K562 (cell line): ENCODE results near the gene GADD45GIP1. TPM values are rescaled to one million over a fixed set of nuclear protein-coding genes. Genes with fewer than 3 reads are reported as not detected.
A peak's percentile ranks its signal among the peaks of the same experiment; 100 is the strongest.

Experiments
- ARID1B ChIP-seq: fragments of 450-650 bp; IDR thresholded peaks from 2 replicates; pipeline ENCODE4 v1.6.1; 2016; ENCODE audit warnings: antibody characterized with exemption, mild to moderate bottlenecking, inconsistent platforms
- BCOR ChIP-seq: fragments of 450-650 bp; IDR thresholded peaks from 2 replicates; pipeline ENCODE4 v1.6.1; 2016
- E2F5 ChIP-seq: sonication (generic); formaldehyde crosslinking; IDR thresholded peaks from 2 replicates; pipeline ENCODE4 v1.8.0; 2022; ENCODE audit warnings: mild to moderate bottlenecking, missing genetic modification reagents
- FOXM1 ChIP-seq, 2 experiments: fragments of 450-650 bp in 1 of 2; sonication (generic) in 1 of 2; formaldehyde crosslinking in 1 of 2; IDR thresholded peaks; 2 replicates each; pipeline versions ENCODE4 v1.6.1 to v1.9.0; 2017 to 2022; ENCODE audit warnings: low read depth in 2 of 2, mild to moderate bottlenecking in 2 of 2, missing genetic modification reagents in 1 of 2, moderate library complexity in 1 of 2
- GABPB1 ChIP-seq: sonication (generic); formaldehyde crosslinking; IDR thresholded peaks from 2 replicates; pipeline ENCODE4 v1.8.0; 2022; ENCODE audit warnings: mild to moderate bottlenecking, missing genetic modification reagents
- HNRNPLL ChIP-seq: fragments of 200-400 bp; formaldehyde crosslinking; IDR thresholded peaks from 2 replicates; pipeline ENCODE4 v1.6.1; 2017; ENCODE audit warnings: low read length, low read depth, mild to moderate bottlenecking; ENCODE audit not compliant: poor library complexity, severe bottlenecking
- JUN ChIP-seq, 2 experiments: sonication (generic) in 1 of 2; formaldehyde crosslinking in 1 of 2; IDR thresholded peaks; 2 replicates each; pipeline versions ENCODE4 v1.6.1 to v1.8.0; 2012 to 2022; ENCODE audit warnings: borderline replicate concordance in 2 of 2, mild to moderate bottlenecking in 2 of 2, improper control_type of control experiment in 1 of 2, low read depth in 1 of 2, low read length in 1 of 2, missing genetic modification reagents in 1 of 2
- KDM5B ChIP-seq: fragments of 200-600 bp; sonication (generic); IDR thresholded peaks from 2 replicates; pipeline ENCODE4 v1.6.1; 2012; ENCODE audit warnings: low read depth, mild to moderate bottlenecking, moderate library complexity, low read length, control low read depth, inconsistent platforms; ENCODE audit not compliant: insufficient replicate concordance
- PHB ChIP-seq: fragments of 250-450 bp; sonication (Bioruptor Pico); IDR thresholded peaks from 2 replicates; pipeline ENCODE4 v1.5.0; 2021
- POLR2AphosphoS5 ChIP-seq: IDR thresholded peaks from 2 replicates; pipeline ENCODE4 v1.6.1; 2011; ENCODE audit warnings: mild to moderate bottlenecking, low read depth, low read length, moderate library complexity; ENCODE audit not compliant: control insufficient read depth, insufficient read depth
- POLR2H ChIP-seq: IDR thresholded peaks from 2 replicates; pipeline ENCODE4 v1.6.1; 2016; ENCODE audit warnings: missing genetic modification characterization, low read depth, mild to moderate bottlenecking, control low read depth, missing compliant biosample characterization, moderate library complexity
- RBM39 ChIP-seq: fragments of 200-400 bp; formaldehyde crosslinking; optimal IDR thresholded peaks from 2 replicates; pipeline ENCODE3; 2018; ENCODE audit warnings: low read depth, low read length
- SMARCB1 ChIP-seq: IDR thresholded peaks from 2 replicates; pipeline ENCODE4 v1.6.1; 2011; ENCODE audit warnings: improper control_type of control experiment, low read depth; ENCODE audit not compliant: insufficient read length
- SREBF1 ChIP-seq: fragments of 150-350 bp; IDR thresholded peaks from 2 replicates; pipeline ENCODE4 v1.6.1; 2014; ENCODE audit warnings: antibody characterized with exemption, low read depth, low read length, borderline replicate concordance
- TARDBP ChIP-seq: fragments of 450-650 bp; IDR thresholded peaks from 2 replicates; pipeline ENCODE4 v1.6.1; 2016
- TSC22D4 ChIP-seq: fragments of 450-650 bp; IDR thresholded peaks from 2 replicates; pipeline ENCODE4 v1.6.1; 2016; ENCODE audit warnings: missing genetic modification characterization, missing biosample characterization, control low read depth
- ZC3H11A ChIP-seq: IDR thresholded peaks from 2 replicates; pipeline ENCODE4 v1.6.1; 2012; ENCODE audit warnings: low read depth, low read length, improper control_type of control experiment
- ZEB2 ChIP-seq: fragments of 450-650 bp; IDR thresholded peaks from 2 replicates; pipeline ENCODE4 v1.6.1; 2016
- ZNF41 ChIP-seq: fragments of 250-450 bp; sonication (Bioruptor Pico); conservative IDR thresholded peaks from 2 replicates; pipeline ENCODE4 v1.4.0; 2020; ENCODE audit warnings: mild to moderate bottlenecking
- ZZZ3 ChIP-seq: fragments of 450-650 bp; IDR thresholded peaks from 2 replicates; pipeline ENCODE4 v1.6.1; 2016; ENCODE audit warnings: antibody characterized with exemption, mild to moderate bottlenecking, moderate library complexity
- polyA plus RNA-seq, 8 experiments: library from polyadenylated mRNA; depleted of rRNA in 4 of 8; stranded (reverse) in 5 of 8; unstranded in 3 of 8; fragments of >200 nt; fragmentation: Nextera tagmentation in 2 of 8; fragmentation: Illumina TruSeq in 1 of 8; extraction: Ambion mirVana in 2 of 8; extraction: Trizol in 1 of 8; gene quantifications; 2 replicates each; pipeline versions ENCODE4 v1.2.1 to v1.2.3, GENCODE V29; 2011 to 2014; ENCODE audit warnings: inconsistent platforms in 1 of 8, missing spikeins in 1 of 8
- total RNA-seq, 7 experiments: library from RNA; depleted of rRNA in 6 of 7; stranded (reverse); fragments of >200 nt in 6 of 7; fragmentation: Illumina TruSeq in 2 of 7; extraction: Trizol in 2 of 7; gene quantifications; 2 replicates each; pipeline versions ENCODE4 v1.2.1 to v1.2.3, GENCODE V29; 2011 to 2021; ENCODE audit warnings: low replicate concordance in 1 of 7
- TF ChIP-seq, protein P1 (sequence below), 2 experiments: fragments of 450-650 bp in 1 of 2; IDR thresholded peaks; 2 replicates each; pipeline ENCODE4 v1.6.1; 2011 to 2017; ENCODE audit warnings: low read depth in 2 of 2, antibody characterized with exemption in 1 of 2, borderline replicate concordance in 1 of 2, low read length in 1 of 2, mild to moderate bottlenecking in 1 of 2, mixed read lengths in 1 of 2; ENCODE audit not compliant: control insufficient read depth in 1 of 2
- TF ChIP-seq, protein P2 (sequence below): IDR thresholded peaks from 2 replicates; pipeline ENCODE4 v1.6.1; 2011; ENCODE audit not compliant: insufficient read length; ENCODE audit errors: extremely low read depth

Gene GADD45GIP1
- total and polyA plus RNA-seq, 9 of the 15 experiments (the other 6 are each of a cell fraction or from before 2014, with no cell fraction given) = 5.1 to 161 (median 29.2) TPM

DNA sequence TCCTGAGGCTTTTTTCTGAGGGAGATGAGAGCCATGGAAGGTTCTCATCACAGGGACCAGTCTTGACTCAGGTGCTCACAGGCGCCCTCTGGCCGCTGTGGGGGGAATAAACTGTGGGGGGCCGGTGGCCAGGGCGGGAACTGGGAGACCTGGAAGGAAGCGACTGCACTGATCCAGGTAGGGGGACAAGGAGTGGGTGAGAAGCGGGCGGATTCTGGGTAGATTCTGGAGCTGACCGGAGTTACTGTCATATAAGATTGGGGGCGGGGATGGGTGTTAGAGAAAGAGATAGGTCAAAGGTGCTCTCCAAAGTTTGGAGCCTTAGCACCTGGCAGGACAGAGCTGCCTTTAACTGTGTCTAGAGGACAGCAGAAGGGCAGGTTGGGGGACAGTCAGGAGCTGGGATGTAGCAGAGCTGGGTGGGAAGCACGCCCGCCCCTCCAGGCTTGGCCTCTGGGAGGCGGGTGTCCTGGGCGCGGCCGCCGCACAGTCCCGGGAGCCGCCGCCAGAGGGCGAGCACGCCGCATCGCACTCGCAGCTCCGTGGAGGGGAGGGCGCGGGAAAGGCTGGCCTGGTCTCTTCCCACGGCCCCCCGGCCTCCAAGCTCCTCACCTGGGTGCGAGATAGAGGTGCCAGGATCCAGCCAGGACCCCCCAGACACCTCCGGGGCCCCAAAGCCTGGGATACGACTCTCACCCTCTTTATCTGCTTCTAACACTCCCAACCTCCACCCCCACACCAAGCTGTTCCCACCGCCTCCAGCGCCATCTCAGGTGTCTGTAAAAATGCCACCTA lies 8.2 kb upstream of the GADD45GIP1 start (continued):
- TF ChIP-seq, protein P1, sequence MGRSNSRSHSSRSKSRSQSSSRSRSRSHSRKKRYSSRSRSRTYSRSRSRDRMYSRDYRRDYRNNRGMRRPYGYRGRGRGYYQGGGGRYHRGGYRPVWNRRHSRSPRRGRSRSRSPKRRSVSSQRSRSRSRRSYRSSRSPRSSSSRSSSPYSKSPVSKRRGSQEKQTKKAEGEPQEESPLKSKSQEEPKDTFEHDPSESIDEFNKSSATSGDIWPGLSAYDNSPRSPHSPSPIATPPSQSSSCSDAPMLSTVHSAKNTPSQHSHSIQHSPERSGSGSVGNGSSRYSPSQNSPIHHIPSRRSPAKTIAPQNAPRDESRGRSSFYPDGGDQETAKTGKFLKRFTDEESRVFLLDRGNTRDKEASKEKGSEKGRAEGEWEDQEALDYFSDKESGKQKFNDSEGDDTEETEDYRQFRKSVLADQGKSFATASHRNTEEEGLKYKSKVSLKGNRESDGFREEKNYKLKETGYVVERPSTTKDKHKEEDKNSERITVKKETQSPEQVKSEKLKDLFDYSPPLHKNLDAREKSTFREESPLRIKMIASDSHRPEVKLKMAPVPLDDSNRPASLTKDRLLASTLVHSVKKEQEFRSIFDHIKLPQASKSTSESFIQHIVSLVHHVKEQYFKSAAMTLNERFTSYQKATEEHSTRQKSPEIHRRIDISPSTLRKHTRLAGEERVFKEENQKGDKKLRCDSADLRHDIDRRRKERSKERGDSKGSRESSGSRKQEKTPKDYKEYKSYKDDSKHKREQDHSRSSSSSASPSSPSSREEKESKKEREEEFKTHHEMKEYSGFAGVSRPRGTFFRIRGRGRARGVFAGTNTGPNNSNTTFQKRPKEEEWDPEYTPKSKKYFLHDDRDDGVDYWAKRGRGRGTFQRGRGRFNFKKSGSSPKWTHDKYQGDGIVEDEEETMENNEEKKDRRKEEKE (IDR thresholded peaks at IDR 0.05; ENCODE audit: borderline replicate concordance in 1 of 2, control insufficient read depth in 1 of 2, low read depth in 2 of 2, low read length in 1 of 2) = no peak
- TF ChIP-seq TARDBP (peak; percentile 82), PHB (no peak), POLR2H (tag) (no peak), GABPB1 (CRISPR knock-in tag) (peak; percentile 80), E2F5 (CRISPR knock-in tag) (peak; percentile 49; the same call in 1 of the 2 replicates), ZNF41 (CRISPR knock-in tag) (no peak), POLR2AphosphoS5 (peak; percentile 50; the same call in 1 of the 2 replicates), ZEB2 (peak; percentile 71), RBM39 (no peak), TSC22D4 (tag) (no peak), JUN (IDR thresholded peaks at IDR 0.05; ENCODE audit: borderline replicate concordance, low read depth, low read length) (no peak), JUN (CRISPR knock-in tag; IDR thresholded peaks at IDR 0.05; ENCODE audit: borderline replicate concordance) (no peak), ARID1B (peak; percentile 70), SMARCB1 (no peak), ZZZ3 (no peak), SREBF1 (no peak), ZC3H11A (no peak), KDM5B (no peak), FOXM1 (IDR thresholded peaks at IDR 0.05; ENCODE audit: low read depth) (peak; percentile 43; the same call in 1 of the 2 replicates), FOXM1 (CRISPR knock-in tag; IDR thresholded peaks at IDR 0.05; ENCODE audit: low read depth) (no peak), BCOR (peak; percentile 69), HNRNPLL (peak; percentile 36)
- TF ChIP-seq, protein P2, sequence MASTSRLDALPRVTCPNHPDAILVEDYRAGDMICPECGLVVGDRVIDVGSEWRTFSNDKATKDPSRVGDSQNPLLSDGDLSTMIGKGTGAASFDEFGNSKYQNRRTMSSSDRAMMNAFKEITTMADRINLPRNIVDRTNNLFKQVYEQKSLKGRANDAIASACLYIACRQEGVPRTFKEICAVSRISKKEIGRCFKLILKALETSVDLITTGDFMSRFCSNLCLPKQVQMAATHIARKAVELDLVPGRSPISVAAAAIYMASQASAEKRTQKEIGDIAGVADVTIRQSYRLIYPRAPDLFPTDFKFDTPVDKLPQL = no peak
